Measurements from ENCODE around the gene MCM9. TPM values are rescaled to one million over a fixed set of nuclear protein-coding genes. Genes with fewer than 3 reads are reported as not detected.

MCM9 gene
- polyA plus RNA-seq, 2 of the 4 experiments (the other 2 are of a cell fraction): 5.1 to 5.4 TPM

- ATAC-seq (no peak), DNase-seq (ENCODE audit: low read depth in 1 of 2, low spot score in 1 of 2) (no peak), FAIRE-seq (no peak)
- no peaks in the 10 kb centered on the region for H3K9me3 ChIP-seq
- CTCF ChIA-PET: no interaction called here
- no peaks in the 10 kb centered on the region for H3K4me1 ChIP-seq
- TF ChIP-seq JUN (IDR thresholded peaks at IDR 0.05) (no peak), PHF8 (IDR thresholded peaks at IDR 0.05; ENCODE audit: borderline replicate concordance, low read depth) (no peak), CBX2 (IDR thresholded peaks at IDR 0.05; ENCODE audit: borderline replicate concordance, low read depth) (no peak), NR3C1 (IDR thresholded peaks at IDR 0.05) (no peak), FOXS1 (CRISPR knock-in tag; IDR thresholded peaks at IDR 0.05) (no peak)
- H3K4me3 ChIP-seq: no peak overlapping the region
- POLR2A ChIA-PET: no interaction called here
- WGBS (ENCODE audit: missing lambda C conversion rate): 94% methylated on average over 1 of the region's 1 CpG
- H3K27ac ChIP-seq: no peak overlapping the region
- no peak overlapping the region for H3K4me2 ChIP-seq
Measured at GRCh38 chr6:118908441-118908840, 26.5 kb downstream of the MCM9 start.

GRCh38 chr6:118905851-118906250 lies 29.1 kb downstream of the MCM9 start:
- Histone ChIP-seq H3K27ac (no peak overlapping the region), H3K4me3 (no peak overlapping the region), H3K4me1 (peaks cover 5% of the 10 kb centered on the region; the same call in 1 of the 3 replicates), H3K4me2 (no peak overlapping the region), H3K9me3 (no peaks in the 10 kb centered on the region)
- TF ChIP-seq MAZ (IDR thresholded peaks at IDR 0.05; ENCODE audit: borderline replicate concordance, low read depth, low read length) (no peak), REST (IDR thresholded peaks at IDR 0.05) (no peak), E2F6 (IDR thresholded peaks at IDR 0.05; ENCODE audit: borderline replicate concordance, low read depth) (no peak), BHLHE40 (IDR thresholded peaks at IDR 0.05; ENCODE audit: low read depth, low read length) (no peak), HOXB5 (CRISPR knock-in tag; IDR thresholded peaks at IDR 0.05) (no peak), HES2 (IDR thresholded peaks at IDR 0.05) (no peak), EHMT2 (IDR thresholded peaks at IDR 0.05; ENCODE audit: low read depth) (no peak), HOXB13 (CRISPR knock-in tag; IDR thresholded peaks at IDR 0.05; ENCODE audit: low read depth) (no peak)
- ATAC-seq: no peak
- no peak for DNase-seq (ENCODE audit: low read depth in 1 of 2, low spot score in 1 of 2)
- no peak for FAIRE-seq
- POLR2A ChIA-PET: no interaction called here
- CTCF ChIA-PET: interaction anchor here (0.7 kb wide), 1 partner anchor 9 kb away, joined by 3 read pairs; no protein-coding TSS in a partner anchor
- 96% methylated on average over 4 of the region's 4 CpGs for WGBS (ENCODE audit: missing lambda C conversion rate)

GRCh38 chr6:118905084-118905483 lies 29.9 kb downstream of the MCM9 start:
- Histone ChIP-seq H3K4me1 (peaks cover 5% of the 10 kb centered on the region; the same call in 1 of the 3 replicates), H3K9me3 (no peaks in the 10 kb centered on the region), H3K4me3 (no peak overlapping the region), H3K27ac (no peak overlapping the region), H3K4me2 (no peak overlapping the region)
- TF ChIP-seq PHF8 (IDR thresholded peaks at IDR 0.05; ENCODE audit: borderline replicate concordance, low read depth) (no peak), BHLHE40 (IDR thresholded peaks at IDR 0.05; ENCODE audit: low read depth, low read length) (no peak), HOXA7 (CRISPR knock-in tag; IDR thresholded peaks at IDR 0.05) (no peak)
- DNase-seq (ENCODE audit: low read depth in 1 of 2, low spot score in 1 of 2) (no peak), FAIRE-seq (no peak), ATAC-seq (no peak)
- ChIA-PET CTCF (no interaction called here), POLR2A (no interaction called here)

- Histone ChIP-seq H3K4me3 (no peak overlapping the region), H3K4me1 (peaks cover 5% of the 10 kb centered on the region; the same call in 1 of the 3 replicates), H3K27ac (no peak overlapping the region), H3K9me3 (no peaks in the 10 kb centered on the region), H3K4me2 (no peak overlapping the region)
- TF ChIP-seq KDM1A (IDR thresholded peaks at IDR 0.05; ENCODE audit: low read depth) (no peak), PHF8 (IDR thresholded peaks at IDR 0.05; ENCODE audit: borderline replicate concordance, low read depth) (no peak), MYC (IDR thresholded peaks at IDR 0.05; ENCODE audit: borderline replicate concordance, low read length) (no peak), EP300 (IDR thresholded peaks at IDR 0.05) (no peak), NFE2L2 (conservative IDR thresholded peaks at IDR 0.05; ENCODE audit: low read length) (no peak), NPAS2 (CRISPR knock-in tag; IDR thresholded peaks at IDR 0.05; ENCODE audit: borderline replicate concordance) (no peak), POLR2A (IDR thresholded peaks at IDR 0.05; ENCODE audit: low read length) (no peak), FOXS1 (CRISPR knock-in tag; IDR thresholded peaks at IDR 0.05) (no peak)
- WGBS (ENCODE audit: missing lambda C conversion rate): 86% methylated on average over 6 of the region's 6 CpGs
- FAIRE-seq: no peak
- DNase-seq (ENCODE audit: low read depth in 1 of 2, low spot score in 1 of 2): no peak
- POLR2A ChIA-PET: no interaction called here
- CTCF ChIA-PET: no interaction called here
- ATAC-seq: no peak
Measured at GRCh38 chr6:118903691-118904090, 31.3 kb downstream of the MCM9 start.

Data from A549 (cell line).